ENCODE data around the gene H1-8. TPM values are rescaled to one million over a fixed set of nuclear protein-coding genes. Genes with fewer than 3 reads are reported as not detected.

Gene H1-8
- total RNA-seq, 1 donor from 2014 or later: not detected

DNA sequence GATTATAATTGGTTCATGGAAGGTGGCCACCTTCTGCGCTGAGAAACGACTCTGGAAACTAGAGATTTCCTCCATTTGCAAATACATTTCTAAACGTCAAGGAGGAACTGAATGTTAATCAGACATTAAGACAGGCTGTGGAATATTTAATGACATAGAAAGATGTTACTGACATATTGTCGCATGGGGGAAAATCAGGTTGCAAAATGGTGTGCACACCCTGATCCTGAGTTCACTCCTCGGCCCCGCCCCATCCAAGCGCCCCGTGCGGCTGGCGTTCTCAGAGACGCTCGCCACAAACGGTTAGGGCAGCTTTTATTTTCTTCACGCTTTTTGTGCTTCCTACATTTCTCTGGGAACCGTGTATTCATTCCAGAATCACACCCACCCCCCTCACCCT is 10.7 kb downstream of the H1-8 start:
- Histone ChIP-seq H3K9me3 (no peaks in the 10 kb centered on the region), H3K4me3 (no peak overlapping the region), H3K36me3 (peaks cover 7 to 17% of the 10 kb centered on the region in 2 donors), H3K4me1 (peaks cover 6 to 31% of the 10 kb centered on the region in 2 donors), H3K27ac (no peak overlapping the region), H3K27me3 (no peaks in the 10 kb centered on the region)
- intact Hi-C loops (cut with DNase I): no loop called here
- DNase-seq (ENCODE audit: low spot score in 2 of 2): no peak
- TF ChIP-seq, protein P1, sequence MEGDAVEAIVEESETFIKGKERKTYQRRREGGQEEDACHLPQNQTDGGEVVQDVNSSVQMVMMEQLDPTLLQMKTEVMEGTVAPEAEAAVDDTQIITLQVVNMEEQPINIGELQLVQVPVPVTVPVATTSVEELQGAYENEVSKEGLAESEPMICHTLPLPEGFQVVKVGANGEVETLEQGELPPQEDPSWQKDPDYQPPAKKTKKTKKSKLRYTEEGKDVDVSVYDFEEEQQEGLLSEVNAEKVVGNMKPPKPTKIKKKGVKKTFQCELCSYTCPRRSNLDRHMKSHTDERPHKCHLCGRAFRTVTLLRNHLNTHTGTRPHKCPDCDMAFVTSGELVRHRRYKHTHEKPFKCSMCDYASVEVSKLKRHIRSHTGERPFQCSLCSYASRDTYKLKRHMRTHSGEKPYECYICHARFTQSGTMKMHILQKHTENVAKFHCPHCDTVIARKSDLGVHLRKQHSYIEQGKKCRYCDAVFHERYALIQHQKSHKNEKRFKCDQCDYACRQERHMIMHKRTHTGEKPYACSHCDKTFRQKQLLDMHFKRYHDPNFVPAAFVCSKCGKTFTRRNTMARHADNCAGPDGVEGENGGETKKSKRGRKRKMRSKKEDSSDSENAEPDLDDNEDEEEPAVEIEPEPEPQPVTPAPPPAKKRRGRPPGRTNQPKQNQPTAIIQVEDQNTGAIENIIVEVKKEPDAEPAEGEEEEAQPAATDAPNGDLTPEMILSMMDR (IDR thresholded peaks at IDR 0.05): no peak

DNA sequence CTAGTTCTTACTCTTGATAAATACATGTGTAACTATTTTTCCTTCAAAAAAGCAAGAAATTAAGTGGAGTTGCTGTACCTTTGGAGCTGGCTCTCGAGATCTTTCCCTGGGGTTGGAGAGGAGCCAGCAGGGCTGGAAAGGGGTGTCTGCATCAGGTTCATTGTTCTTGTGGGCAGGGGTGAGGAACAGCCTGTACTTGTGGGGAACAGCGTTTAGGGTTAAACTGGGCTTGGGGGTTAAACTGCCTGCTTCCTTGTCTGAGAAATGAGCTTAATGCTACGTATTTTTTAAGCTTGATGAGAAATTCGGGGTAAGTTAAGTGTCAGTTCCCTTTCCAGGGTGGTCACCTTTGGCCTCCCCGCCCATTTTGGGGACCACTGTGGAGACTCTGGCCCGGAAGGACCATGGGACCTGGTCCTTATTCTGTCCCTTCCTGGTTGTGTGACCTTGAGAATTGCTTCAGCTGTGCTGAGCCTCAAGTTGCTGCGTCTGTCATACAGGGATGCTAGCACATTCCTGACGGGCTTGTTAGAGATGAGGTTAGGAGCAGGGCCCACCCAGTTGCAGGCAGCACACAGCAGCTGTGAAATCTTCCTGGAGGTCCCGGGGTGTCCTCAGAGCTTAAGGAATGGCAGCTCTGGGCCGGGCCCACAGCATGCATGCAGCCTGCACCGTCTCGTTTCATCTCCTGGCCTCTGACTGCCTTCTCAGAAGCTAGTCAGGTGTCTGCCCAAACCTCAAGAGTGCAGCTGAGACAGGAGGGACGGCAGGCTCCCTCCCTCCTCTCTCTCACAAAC is 11.6 kb downstream of the H1-8 start:
- peaks cover 7 to 20% of the 10 kb centered on the region in 2 donors for H3K36me3 ChIP-seq
- TF ChIP-seq, protein P1 (IDR thresholded peaks at IDR 0.05): no peak
- H3K27me3 ChIP-seq: no peaks in the 10 kb centered on the region
- no peaks in the 10 kb centered on the region for H3K9me3 ChIP-seq
- intact Hi-C loops (cut with DNase I): no loop called here
- H3K4me1 ChIP-seq: peaks cover 14 to 39% of the 10 kb centered on the region in 2 donors
- no peak overlapping the region for H3K4me3 ChIP-seq
- H3K27ac ChIP-seq: no peak overlapping the region
- no peak for DNase-seq (ENCODE audit: low spot score in 2 of 2)

GRCh38 chr3:129555153-129555550 is 12.2 kb downstream of the H1-8 start:
- H3K36me3 ChIP-seq: peaks cover 7 to 20% of the 10 kb centered on the region in 2 donors
- peaks cover 15 to 45% of the 10 kb centered on the region in 2 donors for H3K4me1 ChIP-seq
- H3K9me3 ChIP-seq: no peaks in the 10 kb centered on the region
- no peak overlapping the region for H3K4me3 ChIP-seq
- no peaks in the 10 kb centered on the region for H3K27me3 ChIP-seq
- TF ChIP-seq, protein P1 (IDR thresholded peaks at IDR 0.05): no peak
- no peak for DNase-seq (ENCODE audit: low spot score in 2 of 2)
- intact Hi-C loops (cut with DNase I): no loop called here
- no peak overlapping the region for H3K27ac ChIP-seq

GRCh38 chr3:129555616-129556357 is 12.8 kb downstream of the H1-8 start:
- peaks cover 7 to 20% of the 10 kb centered on the region in 2 donors for H3K36me3 ChIP-seq
- H3K4me1 ChIP-seq: peaks cover 21 to 51% of the 10 kb centered on the region in 2 donors
- no peaks in the 10 kb centered on the region for H3K9me3 ChIP-seq
- TF ChIP-seq, protein P1 (IDR thresholded peaks at IDR 0.05): no peak
- H3K4me3 ChIP-seq: no peak overlapping the region
- intact Hi-C loops (cut with DNase I): no loop called here
- H3K27ac ChIP-seq: no peak overlapping the region
- DNase-seq (ENCODE audit: low spot score in 2 of 2): no peak
- H3K27me3 ChIP-seq: no peaks in the 10 kb centered on the region

DNA sequence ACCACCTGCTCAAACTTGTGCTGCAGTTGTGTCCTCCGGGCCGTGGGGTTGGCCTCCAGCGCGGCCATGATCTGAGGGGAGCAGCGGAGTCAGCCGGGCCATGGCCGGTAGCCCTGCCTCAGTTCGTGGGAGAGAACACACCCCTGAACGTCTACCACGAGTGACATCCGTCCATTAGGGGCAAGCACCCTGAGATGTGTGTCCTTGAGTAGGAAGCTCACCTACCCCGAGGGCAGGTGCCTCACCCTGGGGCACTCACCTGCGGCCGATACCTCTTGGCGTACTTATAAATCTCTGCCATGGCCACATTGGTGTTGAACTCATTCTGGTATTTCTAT is 13.4 kb downstream of the H1-8 start:
- Histone ChIP-seq H3K27ac (no peak overlapping the region), H3K27me3 (no peaks in the 10 kb centered on the region), H3K4me1 (peaks cover 22 to 57% of the 10 kb centered on the region in 2 donors), H3K36me3 (peaks cover 7 to 20% of the 10 kb centered on the region in 2 donors), H3K9me3 (no peaks in the 10 kb centered on the region), H3K4me3 (no peak overlapping the region)
- intact Hi-C loops (cut with DNase I): no loop called here
- TF ChIP-seq, protein P1 (IDR thresholded peaks at IDR 0.05): no peak
- DNase-seq (ENCODE audit: low spot score in 2 of 2): no peak
